AG08396 (cell line): ENCODE measurements around the gene CCDC186.
"Not testable (repeated sequence)": the region's sequence is repeated elsewhere in the genome, so short reads cannot be mapped to it uniquely, and the experiment has no call there.

Experiments used
- DNase-seq: peaks from one replicate; pipeline ENCODE4 v3.0.0; 2012; ENCODE audit warnings: low spot score, mixed read lengths

Gene CCDC186

DNA sequence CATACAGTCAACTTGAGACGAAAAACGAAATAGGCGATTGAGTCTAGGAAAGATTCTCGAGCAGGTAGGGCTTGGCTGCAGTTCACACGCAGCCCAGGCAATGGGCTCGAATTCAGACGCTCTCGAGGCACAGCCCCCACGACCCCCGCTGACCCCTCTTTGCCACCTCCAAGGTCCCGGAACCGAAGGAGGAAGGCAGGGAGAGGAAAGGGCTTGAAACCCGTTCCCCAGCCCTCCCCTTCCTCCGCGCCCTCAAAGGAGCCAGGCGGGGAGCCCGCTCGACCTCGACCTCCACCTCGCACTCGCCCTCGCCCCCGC is 441 bp downstream of the CCDC186 start:
- peak; percentile 28 for DNase-seq

- DNase-seq, result no peak
Measured at GRCh38 chr10:114172776-114173602, 1.0 kb downstream of the CCDC186 start.

DNA sequence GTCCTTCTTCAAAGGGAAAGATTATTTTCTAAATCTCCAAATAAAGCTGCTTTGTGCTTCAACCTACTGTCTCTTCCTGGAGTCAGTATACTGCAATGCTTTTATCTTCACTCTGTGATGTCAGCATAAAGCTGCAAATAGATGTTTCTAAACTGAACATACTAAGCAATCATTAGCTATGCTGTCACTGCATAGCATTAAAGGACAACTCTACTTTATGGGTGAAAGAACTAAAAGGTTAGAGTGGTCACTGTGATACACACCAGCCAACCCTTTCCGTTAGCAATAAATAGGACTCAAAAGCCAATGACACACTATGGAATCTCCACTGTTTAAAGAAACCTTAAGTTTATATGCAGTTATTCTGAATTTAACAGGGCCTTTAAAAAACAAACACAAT is 1.8 kb downstream of the CCDC186 start:
- DNase-seq, result no peak

GRCh38 chr10:114168450-114169009 is 5.5 kb downstream of the CCDC186 start:
- DNase-seq, result no peak

GRCh38 chr10:114167985-114168384 is 6.0 kb downstream of the CCDC186 start:
- no peak for DNase-seq

DNA sequence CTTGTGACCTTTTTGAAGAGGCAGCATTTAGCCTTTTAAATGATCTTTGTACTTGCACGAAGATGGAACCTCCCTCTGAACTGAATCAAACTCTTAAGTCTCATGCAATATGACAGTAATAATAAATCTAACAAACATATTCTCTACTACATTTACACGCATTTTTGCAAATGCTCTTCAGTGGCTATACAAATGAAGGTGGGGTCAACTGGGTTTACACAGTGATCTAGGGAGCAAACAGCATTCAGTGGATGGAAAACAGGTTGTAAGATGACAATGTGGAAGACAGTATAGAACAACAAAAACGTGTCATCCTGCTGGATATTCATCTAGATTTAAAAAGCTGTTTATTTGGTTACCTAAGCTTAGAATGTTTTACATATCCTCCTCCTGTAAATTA is 7.5 kb downstream of the CCDC186 start:
- DNase-seq, result no peak

GRCh38 chr10:114166043-114166442 is 8.0 kb downstream of the CCDC186 start:
- no peak for DNase-seq

DNA sequence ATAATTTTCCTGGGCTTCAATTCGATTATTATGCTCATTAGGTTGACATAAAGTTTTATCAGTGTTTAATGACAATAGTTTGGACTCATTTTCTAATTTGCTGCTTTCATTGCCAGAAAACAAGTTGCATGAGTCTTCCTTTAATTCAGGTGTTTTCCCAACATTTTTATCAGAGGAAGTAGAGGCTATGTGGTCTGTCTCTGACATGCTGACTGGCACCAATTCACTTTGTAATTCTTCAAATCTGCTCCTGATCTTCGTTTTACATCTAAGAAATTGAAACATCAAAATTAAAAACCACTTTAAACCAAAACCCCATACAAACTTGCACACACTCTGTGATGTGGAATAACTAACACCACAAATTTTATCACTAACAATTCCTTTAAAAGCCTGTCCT is 10.9 kb downstream of the CCDC186 start:
- DNase-seq, result no peak

DNA sequence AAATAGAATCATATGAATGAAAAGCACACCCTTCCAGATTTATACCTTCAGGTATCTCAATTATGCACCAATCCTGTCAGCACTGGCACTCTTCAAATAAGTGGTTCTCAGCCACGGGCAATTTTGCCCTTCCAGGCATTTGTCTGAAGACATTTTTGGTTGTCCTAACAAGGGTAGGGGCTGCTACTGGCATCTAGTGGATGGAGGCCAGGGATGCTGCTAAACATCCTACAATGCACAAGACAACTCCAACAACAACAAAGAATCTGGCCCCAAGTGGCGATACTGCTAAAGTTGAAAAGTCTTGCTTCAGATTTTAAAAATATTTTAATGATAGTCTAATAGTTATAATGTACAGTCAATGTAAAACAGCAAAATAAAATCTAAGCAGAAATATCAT is 16.1 kb downstream of the CCDC186 start:
- DNase-seq, result no peak

- DNase-seq, result no peak
Measured at GRCh38 chr10:114151892-114152291, 22.1 kb downstream of the CCDC186 start.

GRCh38 chr10:114151486-114151885 is 22.5 kb downstream of the CCDC186 start:
- DNase-seq, result peak; percentile 44

GRCh38 chr10:114149476-114149875 is 24.5 kb downstream of the CCDC186 start:
- DNase-seq, result not testable (repeated sequence)

GRCh38 chr10:114143160-114143559 is 30.8 kb downstream of the CCDC186 start:
- no peak for DNase-seq

- DNase-seq, result no peak
Measured at GRCh38 chr10:114142018-114142417, 32.0 kb downstream of the CCDC186 start.

- DNase-seq, result not testable (repeated sequence)
Measured at GRCh38 chr10:114140827-114141226, 33.2 kb downstream of the CCDC186 start.

GRCh38 chr10:114140036-114140435 is 34.0 kb downstream of the CCDC186 start:
- DNase-seq, result no peak

DNA sequence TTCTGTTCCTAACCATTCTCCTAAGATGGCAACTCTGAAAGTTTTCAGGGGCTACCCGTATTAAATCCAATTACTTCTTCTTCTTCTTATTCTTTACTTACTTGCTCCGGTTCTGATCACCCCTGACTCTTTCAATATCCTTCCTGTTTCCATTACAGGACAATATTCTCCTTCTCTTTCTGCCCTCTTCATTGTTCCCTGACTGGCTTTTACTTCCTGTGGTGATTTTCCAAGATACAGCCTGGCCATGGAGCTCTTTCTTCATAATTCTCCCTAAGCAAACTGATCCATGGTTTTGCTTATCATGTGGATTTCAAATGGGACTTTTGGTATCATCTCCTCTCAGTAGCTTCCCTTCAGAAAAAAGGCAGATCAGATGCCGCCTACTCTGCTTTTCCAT is 35.4 kb downstream of the CCDC186 start:
- no peak for DNase-seq

DNA sequence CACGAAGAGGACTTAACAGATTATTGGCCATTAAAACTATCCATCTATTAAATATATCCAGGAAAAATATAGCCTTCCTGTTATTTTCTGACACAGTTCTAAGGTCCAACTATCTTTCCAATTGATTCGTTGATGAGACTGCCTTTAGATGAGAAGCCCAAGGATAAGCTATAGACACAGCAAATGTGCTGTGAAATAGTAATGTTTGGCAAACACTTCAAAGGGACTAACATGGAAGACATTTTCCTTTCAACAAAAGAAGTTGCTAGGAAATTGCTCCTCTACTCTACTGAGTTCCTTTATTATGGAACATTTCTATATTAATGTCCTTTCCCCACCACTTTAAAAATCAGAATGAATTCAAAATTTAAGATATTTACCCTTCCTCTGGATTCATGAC is 38.5 kb downstream of the CCDC186 start:
- DNase-seq, result no peak

GRCh38 chr10:114131094-114131493 is 42.9 kb downstream of the CCDC186 start:
- DNase-seq, result no peak

DNA sequence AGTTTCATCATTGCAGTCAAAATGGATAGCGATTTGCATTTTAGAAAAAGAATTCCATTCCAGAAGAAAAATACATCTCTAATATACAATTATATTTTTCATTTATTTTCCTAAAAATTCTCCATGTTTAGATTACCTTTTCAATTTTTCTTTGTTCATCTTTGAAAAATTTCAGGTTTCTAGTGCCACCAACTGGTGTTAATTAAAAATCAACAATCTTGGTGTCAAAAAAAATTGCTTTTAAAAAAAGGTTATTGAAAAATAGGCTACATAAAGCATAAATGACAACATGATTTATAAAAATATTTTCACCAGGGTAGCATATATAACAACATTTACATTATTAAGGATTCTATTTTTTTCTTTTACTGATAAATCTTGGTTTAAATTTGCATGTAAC is 53.0 kb downstream of the CCDC186 start:
- no peak for DNase-seq

- DNase-seq, result no peak
Measured at GRCh38 chr10:114118514-114118913, 55.5 kb downstream of the CCDC186 start.

GRCh38 chr10:114117728-114118127 is 56.3 kb downstream of the CCDC186 start:
- no peak for DNase-seq

GRCh38 chr10:114115661-114116445 is 58.1 kb downstream of the CCDC186 start:
- DNase-seq, result no peak
